Measurements from ENCODE around the gene PGM2L1. TPM values are rescaled to one million over a fixed set of nuclear protein-coding genes. Genes with fewer than 3 reads are reported as not detected.

PGM2L1 gene
- total and polyA plus RNA-seq, 2 of the 13 experiments (the other 11 are each of a cell fraction or from before 2014, with no cell fraction given): 0.57 to 1.2 TPM

DNA sequence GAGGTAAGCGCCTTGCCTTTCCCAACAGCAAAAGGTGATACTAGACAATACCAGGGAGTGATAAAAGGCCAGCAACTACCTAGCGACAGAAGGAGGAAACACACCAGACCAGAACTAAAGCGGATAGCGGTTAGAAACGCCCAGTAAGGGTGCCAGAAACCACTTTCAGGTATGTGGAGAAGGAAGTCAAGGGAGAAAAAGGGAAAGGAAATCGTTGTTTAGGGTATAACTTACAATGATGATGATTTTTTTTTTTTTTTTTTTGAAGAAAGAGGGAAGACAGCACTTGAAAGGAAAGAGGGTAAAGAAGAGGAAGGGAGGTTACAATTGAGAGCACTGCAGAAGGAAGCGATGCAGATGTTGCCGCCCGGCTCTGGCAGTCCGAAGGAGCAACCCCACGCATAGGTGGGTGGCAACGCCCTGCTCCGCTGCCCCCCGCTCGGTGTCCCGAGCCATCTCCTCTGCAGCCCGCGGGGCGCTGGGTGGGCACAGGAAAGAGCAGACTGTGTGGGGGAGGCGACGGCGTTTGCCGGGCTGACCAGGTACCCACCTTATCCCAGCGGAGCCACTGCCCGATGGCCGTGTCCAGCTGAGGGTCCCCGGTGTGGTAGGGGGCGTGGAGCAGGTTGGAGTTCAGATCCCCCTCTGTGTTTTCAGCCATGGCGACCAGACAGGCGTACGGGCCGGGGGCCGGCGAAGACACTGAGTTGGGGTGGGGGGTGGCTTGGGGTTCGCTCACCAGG is 561 bp downstream of the PGM2L1 start (continued):
- no peak for TF ChIP-seq ZBTB33 (CRISPR knock-in tag; IDR thresholded peaks at IDR 0.05)
- no peak for TF ChIP-seq ZNF790 (CRISPR knock-in tag; IDR thresholded peaks at IDR 0.05; ENCODE audit: borderline replicate concordance)
- TF ChIP-seq, protein P1, sequence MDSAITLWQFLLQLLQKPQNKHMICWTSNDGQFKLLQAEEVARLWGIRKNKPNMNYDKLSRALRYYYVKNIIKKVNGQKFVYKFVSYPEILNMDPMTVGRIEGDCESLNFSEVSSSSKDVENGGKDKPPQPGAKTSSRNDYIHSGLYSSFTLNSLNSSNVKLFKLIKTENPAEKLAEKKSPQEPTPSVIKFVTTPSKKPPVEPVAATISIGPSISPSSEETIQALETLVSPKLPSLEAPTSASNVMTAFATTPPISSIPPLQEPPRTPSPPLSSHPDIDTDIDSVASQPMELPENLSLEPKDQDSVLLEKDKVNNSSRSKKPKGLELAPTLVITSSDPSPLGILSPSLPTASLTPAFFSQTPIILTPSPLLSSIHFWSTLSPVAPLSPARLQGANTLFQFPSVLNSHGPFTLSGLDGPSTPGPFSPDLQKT (CRISPR knock-in tag; IDR thresholded peaks at IDR 0.05; ENCODE audit: borderline replicate concordance): no peak
- peak; percentile 37; the same call in 1 of the 2 replicates for TF ChIP-seq ZBTB7A (CRISPR knock-in tag; IDR thresholded peaks at IDR 0.05)
- 0 out of 2 replicates have a peak, but pooled peaks have one; percentile 10 for TF ChIP-seq HIVEP1 (CRISPR knock-in tag; IDR thresholded peaks at IDR 0.05)
- TF ChIP-seq UBTF (CRISPR knock-in tag; IDR thresholded peaks at IDR 0.05): 0 out of 2 replicates have a peak, but pooled peaks have one; percentile 24
- TF ChIP-seq ZBTB44 (CRISPR knock-in tag; IDR thresholded peaks at IDR 0.05): no peak
- TF ChIP-seq ZNF546 (CRISPR knock-in tag; conservative IDR thresholded peaks at IDR 0.05): peak; percentile 26; the same call in 1 of the 2 replicates
- peak; percentile 19 for TF ChIP-seq ZNF781 (CRISPR knock-in tag; IDR thresholded peaks at IDR 0.05; ENCODE audit: borderline replicate concordance, not compliant biosample characterization)
- TF ChIP-seq ZNF678 (CRISPR knock-in tag; IDR thresholded peaks at IDR 0.05): no peak
- TF ChIP-seq ZFYVE20 (CRISPR knock-in tag; IDR thresholded peaks at IDR 0.05; ENCODE audit: borderline replicate concordance, low read depth): no peak
- TF ChIP-seq ZSCAN31 (CRISPR knock-in tag; IDR thresholded peaks at IDR 0.05; ENCODE audit: low read depth): no peak
- no peak for TF ChIP-seq HNF4G (IDR thresholded peaks at IDR 0.05; ENCODE audit: borderline replicate concordance, low read depth, low read length)
- 0 out of 2 replicates have a peak, but pooled peaks have one; percentile 25 for TF ChIP-seq HNF4G (CRISPR knock-in tag; IDR thresholded peaks at IDR 0.05; ENCODE audit: borderline replicate concordance, low read depth)
- TF ChIP-seq ESRRA (CRISPR knock-in tag; IDR thresholded peaks at IDR 0.05; ENCODE audit: low read depth): no peak
- TF ChIP-seq PPARG (CRISPR knock-in tag; conservative IDR thresholded peaks at IDR 0.05): no peak
- TF ChIP-seq, protein P2, sequence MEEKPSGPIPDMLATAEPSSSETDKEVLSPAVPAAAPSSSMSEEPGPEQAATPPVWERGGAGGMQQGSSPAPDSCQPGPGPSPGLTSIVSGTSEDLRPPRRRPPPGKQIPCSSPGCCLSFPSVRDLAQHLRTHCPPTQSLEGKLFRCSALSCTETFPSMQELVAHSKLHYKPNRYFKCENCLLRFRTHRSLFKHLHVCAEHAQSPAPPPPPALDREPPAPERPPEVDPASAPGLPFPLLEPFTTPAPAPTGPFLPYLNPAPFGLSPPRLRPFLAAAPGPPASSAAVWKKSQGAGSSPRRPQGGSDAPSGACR (CRISPR knock-in tag; IDR thresholded peaks at IDR 0.05): no peak; the same call in 1 of the 2 replicates
